ENCODE data around the gene STBD1. TPM values are rescaled to one million over a fixed set of nuclear protein-coding genes. Genes with fewer than 3 reads are reported as not detected.

STBD1 gene
- polyA plus RNA-seq, 1 experiment, result 4.2 TPM

DNA sequence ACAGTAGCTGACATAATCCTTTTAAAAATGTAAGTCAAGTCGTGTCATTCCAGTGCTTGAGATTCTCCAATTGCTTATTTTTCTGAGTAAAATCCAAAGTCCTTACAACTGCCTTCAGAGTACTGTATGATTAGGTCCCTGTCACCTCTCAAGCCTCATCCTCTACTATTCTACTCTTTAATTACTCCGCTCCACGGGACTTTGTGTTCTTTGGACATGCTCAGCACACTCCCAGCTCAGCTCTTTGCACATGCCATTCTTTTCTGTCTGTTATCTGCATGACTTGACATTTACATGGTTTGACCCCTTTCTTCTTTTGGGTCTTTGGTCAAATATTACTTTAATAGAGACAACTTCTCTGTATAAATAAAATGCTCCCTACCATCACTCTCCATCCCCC, 39.9 kb upstream of the STBD1 start:
- Histone ChIP-seq H3K36me3 (ENCODE audit: control insufficient read depth, insufficient read depth, low read length) (no peaks in the 10 kb centered on the region), H3K27me3 (ENCODE audit: control insufficient read depth, insufficient read depth, low read length) (peaks cover 7% of the 10 kb centered on the region; the same call in 1 of the 2 replicates), H3K4me3 (ENCODE audit: low read depth, low read length) (no peak overlapping the region)
- ChIA-PET POLR2A (no interaction called here), CTCF (interaction anchor here (1.0 to 1.2 kb wide), 2 partner anchors 14 to 87 kb away, joined by 3 read pairs; no protein-coding TSS in a partner anchor)
- TF ChIP-seq, protein P1, sequence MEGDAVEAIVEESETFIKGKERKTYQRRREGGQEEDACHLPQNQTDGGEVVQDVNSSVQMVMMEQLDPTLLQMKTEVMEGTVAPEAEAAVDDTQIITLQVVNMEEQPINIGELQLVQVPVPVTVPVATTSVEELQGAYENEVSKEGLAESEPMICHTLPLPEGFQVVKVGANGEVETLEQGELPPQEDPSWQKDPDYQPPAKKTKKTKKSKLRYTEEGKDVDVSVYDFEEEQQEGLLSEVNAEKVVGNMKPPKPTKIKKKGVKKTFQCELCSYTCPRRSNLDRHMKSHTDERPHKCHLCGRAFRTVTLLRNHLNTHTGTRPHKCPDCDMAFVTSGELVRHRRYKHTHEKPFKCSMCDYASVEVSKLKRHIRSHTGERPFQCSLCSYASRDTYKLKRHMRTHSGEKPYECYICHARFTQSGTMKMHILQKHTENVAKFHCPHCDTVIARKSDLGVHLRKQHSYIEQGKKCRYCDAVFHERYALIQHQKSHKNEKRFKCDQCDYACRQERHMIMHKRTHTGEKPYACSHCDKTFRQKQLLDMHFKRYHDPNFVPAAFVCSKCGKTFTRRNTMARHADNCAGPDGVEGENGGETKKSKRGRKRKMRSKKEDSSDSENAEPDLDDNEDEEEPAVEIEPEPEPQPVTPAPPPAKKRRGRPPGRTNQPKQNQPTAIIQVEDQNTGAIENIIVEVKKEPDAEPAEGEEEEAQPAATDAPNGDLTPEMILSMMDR (IDR thresholded peaks at IDR 0.05; ENCODE audit: insufficient read depth, low read depth, low read length), result no peak
- DNase-seq (ENCODE audit: low read depth), result no peak

GRCh38 chr4:76267811-76268210, 38.7 kb upstream of the STBD1 start:
- ChIA-PET POLR2A (no interaction called here), CTCF (no interaction called here)
- TF ChIP-seq, protein P1 (IDR thresholded peaks at IDR 0.05; ENCODE audit: insufficient read depth, low read depth, low read length), result no peak
- Histone ChIP-seq H3K27me3 (ENCODE audit: control insufficient read depth, insufficient read depth, low read length) (peaks cover 7% of the 10 kb centered on the region; the same call in 1 of the 2 replicates), H3K4me3 (ENCODE audit: low read depth, low read length) (no peak overlapping the region), H3K36me3 (ENCODE audit: control insufficient read depth, insufficient read depth, low read length) (no peaks in the 10 kb centered on the region)
- DNase-seq (ENCODE audit: low read depth), result no peak

DNA sequence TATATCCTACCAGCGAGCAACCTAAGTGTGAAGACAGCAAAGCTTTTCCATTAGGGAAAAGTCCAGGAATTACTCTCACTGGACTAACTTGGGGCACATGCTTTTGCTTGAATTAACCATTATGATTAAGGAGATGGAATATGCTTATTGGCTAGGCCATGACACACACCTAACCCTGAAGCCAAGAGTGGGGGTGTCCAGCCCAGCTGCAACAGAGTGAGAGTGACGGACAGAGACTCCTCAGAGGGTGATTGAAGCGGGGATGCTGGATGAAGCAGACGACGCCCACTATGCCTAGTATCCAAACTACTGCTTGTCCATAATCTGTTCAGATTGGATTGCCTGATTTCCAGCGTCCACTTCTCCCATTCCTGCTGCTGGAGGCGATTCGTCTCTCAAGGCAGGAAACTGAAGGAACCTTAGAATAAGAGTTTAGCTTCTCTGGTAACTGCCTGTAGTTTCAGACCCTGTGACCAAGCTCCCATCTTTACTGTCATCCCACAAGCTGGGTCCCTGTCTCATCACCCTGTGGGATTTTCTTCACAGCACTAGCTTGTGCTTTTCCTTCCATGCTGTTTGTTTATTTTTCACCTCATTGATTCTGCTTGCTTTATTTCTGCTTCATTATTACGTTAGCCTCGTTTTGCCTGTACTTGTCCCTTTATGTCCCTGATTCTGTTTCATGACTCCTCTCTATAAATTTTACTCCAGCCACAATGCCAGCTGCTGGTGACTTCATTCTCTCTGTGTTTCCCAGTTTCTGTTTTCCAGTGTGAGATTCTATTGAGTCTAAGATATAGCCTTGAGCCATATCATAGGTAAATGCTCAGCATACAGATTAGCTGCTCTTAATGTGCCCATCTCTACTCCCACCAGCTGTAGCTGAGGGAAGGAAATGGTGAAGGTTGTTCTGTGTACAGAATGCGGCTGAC, 36.0 kb upstream of the STBD1 start:
- ChIA-PET POLR2A (interaction anchor here (0.6 kb wide), 1 partner anchor 37 kb away, joined by 3 read pairs; no protein-coding TSS in a partner anchor), CTCF (interaction anchor here (1.1 to 1.5 kb wide), 4 partner anchors 20 to 91 kb away, joined by 3 to 4 read pairs (median 3); no protein-coding TSS in a partner anchor)
- H3K36me3 ChIP-seq (ENCODE audit: control insufficient read depth, insufficient read depth, low read length), result no peaks in the 10 kb centered on the region
- TF ChIP-seq, protein P1 (IDR thresholded peaks at IDR 0.05; ENCODE audit: insufficient read depth, low read depth, low read length), result no peak
- DNase-seq (ENCODE audit: low read depth), result no peak
- no peak overlapping the region for H3K4me3 ChIP-seq (ENCODE audit: low read depth, low read length)
- peaks cover 2% of the 10 kb centered on the region; the same call in 1 of the 2 replicates for H3K27me3 ChIP-seq (ENCODE audit: control insufficient read depth, insufficient read depth, low read length)

DNA sequence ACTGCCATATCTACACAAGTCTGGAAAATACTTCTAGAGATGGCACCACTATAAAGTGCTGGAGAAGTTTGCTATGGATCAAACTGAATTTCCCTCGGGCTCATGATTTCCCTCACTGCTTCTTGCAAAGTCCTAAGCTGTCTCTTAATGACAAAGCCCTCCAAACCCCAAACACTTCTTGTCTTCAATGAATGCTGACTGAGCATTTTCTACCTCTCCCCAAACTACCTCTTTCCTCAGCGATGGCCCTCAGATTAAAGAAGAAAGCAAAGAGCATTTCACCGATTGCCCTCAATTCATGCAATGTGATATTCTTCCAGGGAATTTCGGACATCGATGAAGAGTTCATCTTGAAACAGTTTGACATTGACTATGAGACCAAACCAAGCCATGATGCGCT, 35.3 kb upstream of the STBD1 start:
- Histone ChIP-seq H3K4me3 (ENCODE audit: low read depth, low read length) (no peak overlapping the region), H3K36me3 (ENCODE audit: control insufficient read depth, insufficient read depth, low read length) (no peaks in the 10 kb centered on the region), H3K27me3 (ENCODE audit: control insufficient read depth, insufficient read depth, low read length) (peaks cover 2% of the 10 kb centered on the region; the same call in 1 of the 2 replicates)
- ChIA-PET POLR2A (no interaction called here), CTCF (interaction anchor here (1.1 kb wide), 1 partner anchor 91 kb away, joined by 3 read pairs; no protein-coding TSS in a partner anchor)
- TF ChIP-seq, protein P1 (IDR thresholded peaks at IDR 0.05; ENCODE audit: insufficient read depth, low read depth, low read length), result no peak
- no peak for DNase-seq (ENCODE audit: low read depth)

DNA sequence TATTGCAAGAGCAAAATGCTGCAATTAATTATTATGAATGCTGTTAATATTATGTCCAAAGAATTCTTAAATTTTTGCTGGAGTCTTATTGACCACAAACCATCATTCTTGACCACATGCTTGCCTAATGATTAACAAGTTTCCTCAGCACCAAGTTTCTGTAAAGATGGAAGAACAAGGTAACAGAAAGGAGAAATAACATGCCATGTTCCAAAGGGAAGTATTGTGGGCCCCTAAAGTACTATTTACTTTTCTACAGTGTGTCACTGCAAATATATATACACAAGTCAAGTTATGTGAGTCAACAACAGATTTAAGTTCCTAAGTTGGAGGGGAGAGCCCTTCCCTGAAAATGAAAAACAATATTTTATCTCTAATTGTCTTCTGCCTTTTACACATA, 34.5 kb upstream of the STBD1 start:
- Histone ChIP-seq H3K27me3 (ENCODE audit: control insufficient read depth, insufficient read depth, low read length) (peaks cover 5% of the 10 kb centered on the region; the same call in 1 of the 2 replicates), H3K36me3 (ENCODE audit: control insufficient read depth, insufficient read depth, low read length) (no peaks in the 10 kb centered on the region), H3K4me3 (ENCODE audit: low read depth, low read length) (no peak overlapping the region)
- DNase-seq (ENCODE audit: low read depth), result no peak
- CTCF ChIA-PET, result interaction anchor here (1.1 kb wide), 1 partner anchor 92 kb away, joined by 3 read pairs; no protein-coding TSS in a partner anchor
- TF ChIP-seq, protein P1 (IDR thresholded peaks at IDR 0.05; ENCODE audit: insufficient read depth, low read depth, low read length), result no peak
- POLR2A ChIA-PET, result no interaction called here

Measured in BJ (cell line).